ENCODE results near the gene C14orf93. TPM values are rescaled to one million over a fixed set of nuclear protein-coding genes. Genes with fewer than 3 reads are reported as not detected.

C14orf93 gene
- total and polyA plus RNA-seq, 9 of the 15 experiments (the other 6 are each of a cell fraction or from before 2014, with no cell fraction given) = 2.2 to 22.4 (median 16.1) TPM

DNA sequence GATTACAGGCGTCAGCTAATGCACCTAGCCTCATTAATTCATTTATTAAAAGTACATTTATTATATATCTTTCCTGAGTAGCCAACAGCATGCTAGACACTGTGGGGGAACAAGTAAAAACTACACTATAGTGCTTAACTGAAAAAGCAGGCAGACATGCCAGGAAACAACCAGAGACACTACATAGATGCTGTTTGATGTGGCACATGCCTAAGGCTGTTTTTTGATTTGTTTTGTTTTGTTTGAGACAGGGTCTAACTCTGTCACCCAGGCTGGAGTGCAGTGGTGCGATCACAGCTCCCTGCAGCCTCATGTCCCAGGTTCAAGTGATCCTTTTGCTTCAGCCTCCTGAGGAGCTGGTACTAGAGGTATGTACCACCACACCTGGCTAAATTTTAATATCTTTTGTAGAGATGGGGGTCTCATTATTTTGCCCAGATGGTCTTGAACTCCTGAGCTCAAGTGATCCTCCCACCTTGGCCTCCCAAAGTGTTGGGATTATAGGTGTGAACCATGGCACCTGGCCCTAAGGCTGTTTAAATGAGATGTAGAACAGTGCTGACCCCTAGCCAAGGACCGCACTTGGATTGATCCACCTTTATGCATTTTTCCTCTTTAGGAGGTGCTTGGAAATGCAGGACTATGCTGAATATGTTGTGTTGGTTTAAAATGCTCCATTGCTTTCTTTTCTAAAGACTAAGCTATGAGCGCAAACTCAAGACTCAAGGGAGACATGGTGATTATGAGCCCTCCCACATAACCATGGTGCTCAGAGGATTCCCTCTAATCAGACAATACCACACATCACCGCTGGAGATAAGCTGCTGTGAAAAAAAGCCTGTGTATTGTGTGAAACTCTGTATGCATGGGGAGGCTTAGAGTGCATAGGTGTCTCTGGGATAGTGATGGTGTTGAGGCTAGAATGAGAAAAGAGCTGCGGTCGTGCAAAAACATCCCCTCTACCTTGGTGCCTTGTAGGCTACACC, 10.5 kb upstream of the C14orf93 start (continued):
- TF ChIP-seq ZNF224 (CRISPR knock-in tag; IDR thresholded peaks at IDR 0.05) (no peak), ZFPM2 (CRISPR knock-in tag; IDR thresholded peaks at IDR 0.05) (no peak), JUN (IDR thresholded peaks at IDR 0.05; ENCODE audit: borderline replicate concordance, low read depth, low read length) (no peak), JUN (CRISPR knock-in tag; IDR thresholded peaks at IDR 0.05; ENCODE audit: borderline replicate concordance) (no peak), BRCA1 (IDR thresholded peaks at IDR 0.05) (no peak), BRCA1 (CRISPR knock-in tag; IDR thresholded peaks at IDR 0.05) (no peak), SP1 (CRISPR knock-in tag; IDR thresholded peaks at IDR 0.05) (no peak), FOXP1 (CRISPR knock-in tag; IDR thresholded peaks at IDR 0.05) (no peak), STAT5B (CRISPR knock-in tag; IDR thresholded peaks at IDR 0.05) (no peak), ZNF644 (tag; IDR thresholded peaks at IDR 0.05; ENCODE audit: low read depth) (0 out of 2 replicates have a peak, but pooled peaks have one; percentile 27), ARID3A (IDR thresholded peaks at IDR 0.05; ENCODE audit: borderline replicate concordance, low read depth, low read length) (no peak; the same call in 1 of the 2 replicates), TCFL5 (CRISPR knock-in tag; conservative IDR thresholded peaks at IDR 0.05) (no peak), ZC3H8 (IDR thresholded peaks at IDR 0.05) (no peak), ATF7 (IDR thresholded peaks at IDR 0.05) (no peak), JUNB (CRISPR knock-in tag; conservative IDR thresholded peaks at IDR 0.05) (no peak), NFYB (IDR thresholded peaks at IDR 0.05; ENCODE audit: extremely low read depth, insufficient read length) (no peak), L3MBTL2 (IDR thresholded peaks at IDR 0.05) (peak; percentile 18; the same call in 1 of the 2 replicates), PML (IDR thresholded peaks at IDR 0.05; ENCODE audit: low read length) (0 out of 2 replicates have a peak, but pooled peaks have one; percentile 26), ZBTB49 (CRISPR knock-in tag; IDR thresholded peaks at IDR 0.05; ENCODE audit: borderline replicate concordance) (no peak), ZNF197 (CRISPR knock-in tag; IDR thresholded peaks at IDR 0.05; ENCODE audit: low read depth) (no peak), HNRNPK (IDR thresholded peaks at IDR 0.05; ENCODE audit: low read depth, low read length, poor library complexity, severe bottlenecking) (no peak), FOXA1 (IDR thresholded peaks at IDR 0.05; ENCODE audit: borderline replicate concordance) (no peak), ESRRB (CRISPR knock-in tag; IDR thresholded peaks at IDR 0.05; ENCODE audit: borderline replicate concordance) (no peak)
- TF ChIP-seq, protein P1, sequence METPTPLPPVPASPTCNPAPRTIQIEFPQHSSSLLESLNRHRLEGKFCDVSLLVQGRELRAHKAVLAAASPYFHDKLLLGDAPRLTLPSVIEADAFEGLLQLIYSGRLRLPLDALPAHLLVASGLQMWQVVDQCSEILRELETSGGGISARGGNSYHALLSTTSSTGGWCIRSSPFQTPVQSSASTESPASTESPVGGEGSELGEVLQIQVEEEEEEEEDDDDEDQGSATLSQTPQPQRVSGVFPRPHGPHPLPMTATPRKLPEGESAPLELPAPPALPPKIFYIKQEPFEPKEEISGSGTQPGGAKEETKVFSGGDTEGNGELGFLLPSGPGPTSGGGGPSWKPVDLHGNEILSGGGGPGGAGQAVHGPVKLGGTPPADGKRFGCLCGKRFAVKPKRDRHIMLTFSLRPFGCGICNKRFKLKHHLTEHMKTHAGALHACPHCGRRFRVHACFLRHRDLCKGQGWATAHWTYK (CRISPR knock-in tag; IDR thresholded peaks at IDR 0.05) = no peak
